T-helper 1 cell treated with Interleukin-12 subunit alpha and Interleukin-12 subunit beta and Interleukin-4 antibody, amounts not matched to agents 30 ng/mL and 1 ng/mL, for 36 hours (primary cell): ENCODE results near the gene OCA2. TPM values are rescaled to one million over a fixed set of nuclear protein-coding genes. Genes with fewer than 3 reads are reported as not detected.

Experiments used
- intact Hi-C: fragments of 100-400 bp; cut with micrococcal nuclease; formaldehyde crosslinking; loops from one replicate; pipeline ENCODE4 v1.15.1; 2024
- total RNA-seq: library from RNA; stranded (reverse); gene quantifications from 2 replicates; pipeline ENCODE4 v1.2.3, GENCODE V29; 2022

Gene OCA2
- total RNA-seq, 1 donor from 2014 or later: not detected

GRCh38 chr15:27878841-27879240 lies 220.3 kb downstream of the OCA2 start:
- intact Hi-C loops: no loop called here

GRCh38 chr15:27873828-27874227 lies 225.3 kb downstream of the OCA2 start:
- intact Hi-C loops: no loop called here

GRCh38 chr15:27873039-27873438 lies 226.1 kb downstream of the OCA2 start:
- intact Hi-C loops: no loop called here

- intact Hi-C loops: no loop called here
These were observed 226.8 kb downstream of the OCA2 start for GRCh38 chr15:27872355-27872754.

GRCh38 chr15:27871902-27872260 lies 227.2 kb downstream of the OCA2 start:
- intact Hi-C loops: no loop called here

GRCh38 chr15:27871078-27871901 lies 227.8 kb downstream of the OCA2 start:
- intact Hi-C loops: no loop called here

- intact Hi-C loops: no loop called here
These were observed 228.8 kb downstream of the OCA2 start for GRCh38 chr15:27870320-27870719.

- intact Hi-C loops: no loop called here
These were observed 229.3 kb downstream of the OCA2 start for GRCh38 chr15:27869697-27870281.

- intact Hi-C loops: no loop called here
These were observed 230.2 kb downstream of the OCA2 start for GRCh38 chr15:27868828-27869404.

- intact Hi-C loops: no loop called here
These were observed 231.3 kb downstream of the OCA2 start for GRCh38 chr15:27867861-27868260.

GRCh38 chr15:27866505-27867165 lies 232.5 kb downstream of the OCA2 start:
- intact Hi-C loops: no loop called here

- intact Hi-C loops: no loop called here
These were observed 233.2 kb downstream of the OCA2 start for GRCh38 chr15:27865926-27866325.

- intact Hi-C loops: no loop called here
These were observed 233.7 kb downstream of the OCA2 start for GRCh38 chr15:27865323-27865922.

GRCh38 chr15:27864719-27865118 lies 234.4 kb downstream of the OCA2 start:
- intact Hi-C loops: no loop called here

- intact Hi-C loops: no loop called here
These were observed 235.0 kb downstream of the OCA2 start for GRCh38 chr15:27864086-27864485.

- intact Hi-C loops: no loop called here
These were observed 236.1 kb downstream of the OCA2 start for GRCh38 chr15:27863000-27863399.

- intact Hi-C loops: no loop called here
These were observed 237.9 kb downstream of the OCA2 start for GRCh38 chr15:27861171-27861570.

- intact Hi-C loops: no loop called here
These were observed 244.0 kb downstream of the OCA2 start for GRCh38 chr15:27855137-27855536.

- intact Hi-C loops: no loop called here
These were observed 244.5 kb downstream of the OCA2 start for GRCh38 chr15:27854601-27855000.

GRCh38 chr15:27853624-27854455 lies 245.3 kb downstream of the OCA2 start:
- intact Hi-C loops: no loop called here

- intact Hi-C loops: no loop called here
These were observed 247.3 kb downstream of the OCA2 start for GRCh38 chr15:27851858-27852210.
